Vagina (tissue), 2 donors: Measurements from ENCODE around the gene KRTAP10-7. TPM values are rescaled to one million over a fixed set of nuclear protein-coding genes. Genes with fewer than 3 reads are reported as not detected.
A peak's percentile ranks its signal among the peaks of the same experiment; 100 is the strongest.

ENCODE experiments used
- DNase-seq, 2 donors: peaks; one replicate each; pipeline ENCODE4 v3.0.0-alpha.2; 2017; ENCODE audit errors: extremely low spot score in 2 of 2
- H3K27ac ChIP-seq: fragments of 200-600 bp; sonication (generic); one replicate; pipeline ENCODE4 v1.5.1; 2019
- H3K27me3 ChIP-seq: fragments of 200-600 bp; sonication (generic); one replicate; pipeline ENCODE4 v1.5.1; 2019
- H3K36me3 ChIP-seq, 2 donors: fragments of 200-600 bp; sonication (generic); one replicate each; pipeline ENCODE4 v1.5.1; 2017 to 2019
- H3K4me1 ChIP-seq: fragments of 200-600 bp; sonication (generic); one replicate; pipeline ENCODE4 v1.5.1; 2019
- H3K4me3 ChIP-seq, 2 donors: fragments of 200-600 bp; sonication (generic); 1 replicate in 1 of 2; 2 replicates in 1 of 2; pipeline ENCODE4 v1.5.1; 2016 to 2019
- H3K9me3 ChIP-seq: fragments of 200-600 bp; sonication (generic); one replicate; pipeline ENCODE4 v1.5.1; 2019
- POLR2A ChIP-seq, 2 donors: fragments of 450-650 bp; IDR thresholded peaks; one replicate each; pipeline ENCODE4 v1.6.1; 2017; ENCODE audit warnings: antibody characterized with exemption in 2 of 2, mild to moderate bottlenecking in 2 of 2, moderate library complexity in 2 of 2
- POLR2AphosphoS5 ChIP-seq, 2 donors: sonication (generic); formaldehyde crosslinking; IDR thresholded peaks; one replicate each; pipeline ENCODE4 v1.9.0; 2017; ENCODE audit warnings: antibody characterized with exemption in 2 of 2, mild to moderate bottlenecking in 2 of 2, low read depth in 1 of 2; ENCODE audit not compliant: insufficient read depth in 1 of 2
- intact Hi-C: fragments of 100-400 bp; cut with DNase I; formaldehyde crosslinking; loops from one replicate; pipeline ENCODE4 v1.15.1; 2023
- total RNA-seq: library from RNA; depleted of rRNA; stranded (reverse); fragments of >200 nt; gene quantifications from one replicate; pipeline ENCODE4 v1.2.3, GENCODE V29; 2016
- TF ChIP-seq, protein P1 (sequence below), 3 experiments: fragments of 450-650 bp in 2 of 3; fragments of 200-600 bp in 1 of 3; sonication (generic) in 1 of 3; IDR thresholded peaks; one replicate each; pipeline ENCODE4 v1.5.1; 2017 to 2019; ENCODE audit warnings: antibody characterized with exemption in 3 of 3, mild to moderate bottlenecking in 2 of 3, moderate library complexity in 2 of 3

KRTAP10-7 gene
- total RNA-seq, 1 donor from 2014 or later = not detected

DNA sequence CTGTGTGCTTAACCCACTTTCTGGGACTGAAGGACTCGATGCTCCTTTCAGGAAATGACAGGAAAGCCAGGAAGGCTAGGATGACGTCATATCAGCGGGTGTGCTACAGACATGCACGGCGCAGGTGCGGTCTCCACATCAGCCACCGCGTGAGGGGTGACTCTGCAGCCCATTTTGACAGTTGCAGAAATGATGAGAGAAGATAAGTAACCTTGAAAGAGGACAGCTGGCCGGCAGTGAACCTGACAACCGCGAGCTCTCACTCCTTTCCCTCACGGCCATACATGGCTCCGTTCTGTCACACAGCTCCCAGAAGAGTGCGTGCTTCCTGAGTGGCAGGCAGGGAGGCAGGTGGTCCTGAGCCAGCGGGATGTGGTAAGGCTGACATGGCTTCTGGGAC lies 18.3 kb upstream of the KRTAP10-7 start:
- DNase-seq = peak; percentile 40 to 77
- Histone ChIP-seq H3K36me3 (no peaks in the 10 kb centered on the region), H3K9me3 (peaks cover 10% of the 10 kb centered on the region), H3K4me3 (no peak overlapping the region), H3K27ac (no peak overlapping the region), H3K27me3 (no peaks in the 10 kb centered on the region), H3K4me1 (no peaks in the 10 kb centered on the region)
- no peak for TF ChIP-seq POLR2AphosphoS5 (IDR thresholded peaks at IDR 0.05; ENCODE audit: insufficient read depth in 1 of 2, low read depth in 1 of 2)
- TF ChIP-seq, protein P1, sequence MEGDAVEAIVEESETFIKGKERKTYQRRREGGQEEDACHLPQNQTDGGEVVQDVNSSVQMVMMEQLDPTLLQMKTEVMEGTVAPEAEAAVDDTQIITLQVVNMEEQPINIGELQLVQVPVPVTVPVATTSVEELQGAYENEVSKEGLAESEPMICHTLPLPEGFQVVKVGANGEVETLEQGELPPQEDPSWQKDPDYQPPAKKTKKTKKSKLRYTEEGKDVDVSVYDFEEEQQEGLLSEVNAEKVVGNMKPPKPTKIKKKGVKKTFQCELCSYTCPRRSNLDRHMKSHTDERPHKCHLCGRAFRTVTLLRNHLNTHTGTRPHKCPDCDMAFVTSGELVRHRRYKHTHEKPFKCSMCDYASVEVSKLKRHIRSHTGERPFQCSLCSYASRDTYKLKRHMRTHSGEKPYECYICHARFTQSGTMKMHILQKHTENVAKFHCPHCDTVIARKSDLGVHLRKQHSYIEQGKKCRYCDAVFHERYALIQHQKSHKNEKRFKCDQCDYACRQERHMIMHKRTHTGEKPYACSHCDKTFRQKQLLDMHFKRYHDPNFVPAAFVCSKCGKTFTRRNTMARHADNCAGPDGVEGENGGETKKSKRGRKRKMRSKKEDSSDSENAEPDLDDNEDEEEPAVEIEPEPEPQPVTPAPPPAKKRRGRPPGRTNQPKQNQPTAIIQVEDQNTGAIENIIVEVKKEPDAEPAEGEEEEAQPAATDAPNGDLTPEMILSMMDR (IDR thresholded peaks at IDR 0.05) = no peak
- TF ChIP-seq POLR2A (IDR thresholded peaks at IDR 0.05) = no peak
- intact Hi-C loops = loop anchor here (10.0 kb wide), 1 partner anchor 127 kb away; the partner anchor contains the start of gene LRRC3

DNA sequence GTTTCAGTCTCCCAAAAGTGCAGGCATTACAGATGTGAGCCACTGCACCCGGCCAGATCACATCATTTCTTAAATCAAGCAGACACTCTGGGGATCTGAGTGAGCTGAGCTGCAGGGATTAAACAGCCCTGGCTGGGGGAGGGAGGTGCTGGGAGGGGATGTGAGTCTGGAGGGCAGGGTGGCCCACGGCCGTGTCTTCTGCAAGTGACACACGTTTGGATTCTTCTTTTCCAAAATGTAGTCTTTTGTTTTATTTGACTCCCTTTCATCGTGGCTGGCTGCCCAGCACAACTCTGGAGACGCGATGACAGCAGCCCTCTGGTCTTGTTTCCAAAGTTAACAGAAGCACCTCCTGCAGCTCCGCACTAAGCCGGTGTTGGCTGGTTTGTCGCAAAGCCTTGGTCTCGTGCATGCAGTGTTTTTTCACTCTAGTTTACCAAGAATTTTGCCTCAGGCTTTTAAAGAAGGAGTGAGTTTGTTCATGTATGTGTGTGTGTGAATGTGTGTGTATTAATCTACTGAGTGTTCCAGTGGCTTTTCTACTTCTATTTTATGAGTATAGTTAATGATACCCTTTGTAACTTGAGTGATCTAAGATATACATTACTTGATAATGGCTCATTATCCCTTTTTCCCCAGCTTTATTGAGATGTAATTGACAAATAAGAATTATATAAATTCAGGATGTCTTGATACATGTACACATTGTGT lies 17.2 kb upstream of the KRTAP10-7 start:
- DNase-seq = peak in 1 of 2 donors; percentile 81
- TF ChIP-seq, protein P1 (IDR thresholded peaks at IDR 0.05) = no peak
- TF ChIP-seq POLR2AphosphoS5 (IDR thresholded peaks at IDR 0.05; ENCODE audit: insufficient read depth in 1 of 2, low read depth in 1 of 2) = no peak
- no peak for TF ChIP-seq POLR2A (IDR thresholded peaks at IDR 0.05)
- intact Hi-C loops = loop anchor here (10.0 kb wide), 1 partner anchor 128 kb away; the partner anchor contains the start of gene LRRC3
- H3K4me3 ChIP-seq = no peak overlapping the region
- no peaks in the 10 kb centered on the region for H3K4me1 ChIP-seq
- no peaks in the 10 kb centered on the region for H3K36me3 ChIP-seq
- no peak overlapping the region for H3K27ac ChIP-seq
- peaks cover 10% of the 10 kb centered on the region for H3K9me3 ChIP-seq
- H3K27me3 ChIP-seq = no peaks in the 10 kb centered on the region

DNA sequence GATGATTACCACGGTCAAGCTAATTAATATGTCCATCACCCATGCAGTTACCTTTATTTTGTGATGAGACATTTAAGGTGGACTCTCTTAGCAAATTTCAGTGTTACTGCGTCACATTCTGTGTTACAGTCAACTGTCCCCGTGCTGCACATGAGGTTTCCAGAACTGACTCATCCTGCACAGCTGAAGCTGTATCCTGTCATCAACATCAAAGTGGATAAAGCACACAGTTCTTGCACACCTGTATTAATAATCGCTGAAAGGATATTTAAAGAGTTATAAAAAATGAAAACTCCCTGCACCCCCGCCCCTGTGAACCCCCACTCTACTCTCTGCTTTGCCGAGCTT lies 16.6 kb upstream of the KRTAP10-7 start:
- no peak for TF ChIP-seq POLR2A (IDR thresholded peaks at IDR 0.05)
- TF ChIP-seq, protein P1 (IDR thresholded peaks at IDR 0.05) = no peak
- no peak for TF ChIP-seq POLR2AphosphoS5 (IDR thresholded peaks at IDR 0.05; ENCODE audit: insufficient read depth in 1 of 2, low read depth in 1 of 2)

DNA sequence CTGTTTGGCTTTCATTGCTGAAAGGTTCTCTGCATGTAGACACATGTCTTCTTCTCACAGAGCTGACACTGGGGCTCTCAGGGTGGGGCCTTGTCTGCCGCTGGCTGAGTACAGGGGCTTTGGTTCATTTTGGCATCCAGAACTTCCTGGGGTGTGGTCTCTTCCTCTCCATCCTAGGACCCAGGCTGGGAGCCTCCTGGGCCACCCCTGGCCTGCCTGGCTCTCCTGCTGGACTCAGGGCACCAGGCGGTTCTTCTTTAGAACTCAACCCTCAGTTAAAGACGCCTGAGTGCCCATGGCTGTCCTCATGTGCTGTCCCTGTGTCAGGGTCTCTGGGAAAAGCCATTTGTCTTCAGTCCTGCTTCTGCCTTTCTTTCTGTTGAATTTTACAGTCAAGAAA lies 14.5 kb upstream of the KRTAP10-7 start:
- H3K27me3 ChIP-seq = no peaks in the 10 kb centered on the region

More for the DNA sequence above, 16.6 kb upstream of the KRTAP10-7 start:
- Histone ChIP-seq H3K4me3 (no peak overlapping the region), H3K4me1 (no peaks in the 10 kb centered on the region), H3K27me3 (no peaks in the 10 kb centered on the region), H3K36me3 (no peaks in the 10 kb centered on the region), H3K27ac (no peak overlapping the region), H3K9me3 (peaks cover 10% of the 10 kb centered on the region)
- DNase-seq = no peak
- intact Hi-C loops = loop anchor here (10.0 kb wide), 1 partner anchor 129 kb away; the partner anchor contains the start of gene LRRC3

More for the DNA sequence above, 14.5 kb upstream of the KRTAP10-7 start:
- Histone ChIP-seq H3K36me3 (no peaks in the 10 kb centered on the region), H3K27ac (no peak overlapping the region), H3K4me1 (no peaks in the 10 kb centered on the region), H3K4me3 (no peak overlapping the region), H3K9me3 (peaks cover 9% of the 10 kb centered on the region)
- TF ChIP-seq POLR2A (IDR thresholded peaks at IDR 0.05) (no peak), POLR2AphosphoS5 (IDR thresholded peaks at IDR 0.05; ENCODE audit: insufficient read depth in 1 of 2, low read depth in 1 of 2) (no peak)
- TF ChIP-seq, protein P1 (IDR thresholded peaks at IDR 0.05) = no peak
- peak in 1 of 2 donors; percentile 72 for DNase-seq
- intact Hi-C loops = loop anchor here (10.0 kb wide), 1 partner anchor 131 kb away; the partner anchor contains the start of gene LRRC3
